NOMO-1 treated with dmso at 0.1 percent for 144 hours (cell line): ENCODE data around the gene ATP8B4.
"Not testable (repeated sequence)": the region's sequence is repeated elsewhere in the genome, so short reads cannot be mapped to it uniquely, and the experiment has no call there.

Source experiments
- DNase-seq: peaks from one replicate; lab custom pipeline; 2025; ENCODE audit not compliant: unreplicated experiment; lab: John Stamatoyannopoulos, UW

Gene ATP8B4

DNA sequence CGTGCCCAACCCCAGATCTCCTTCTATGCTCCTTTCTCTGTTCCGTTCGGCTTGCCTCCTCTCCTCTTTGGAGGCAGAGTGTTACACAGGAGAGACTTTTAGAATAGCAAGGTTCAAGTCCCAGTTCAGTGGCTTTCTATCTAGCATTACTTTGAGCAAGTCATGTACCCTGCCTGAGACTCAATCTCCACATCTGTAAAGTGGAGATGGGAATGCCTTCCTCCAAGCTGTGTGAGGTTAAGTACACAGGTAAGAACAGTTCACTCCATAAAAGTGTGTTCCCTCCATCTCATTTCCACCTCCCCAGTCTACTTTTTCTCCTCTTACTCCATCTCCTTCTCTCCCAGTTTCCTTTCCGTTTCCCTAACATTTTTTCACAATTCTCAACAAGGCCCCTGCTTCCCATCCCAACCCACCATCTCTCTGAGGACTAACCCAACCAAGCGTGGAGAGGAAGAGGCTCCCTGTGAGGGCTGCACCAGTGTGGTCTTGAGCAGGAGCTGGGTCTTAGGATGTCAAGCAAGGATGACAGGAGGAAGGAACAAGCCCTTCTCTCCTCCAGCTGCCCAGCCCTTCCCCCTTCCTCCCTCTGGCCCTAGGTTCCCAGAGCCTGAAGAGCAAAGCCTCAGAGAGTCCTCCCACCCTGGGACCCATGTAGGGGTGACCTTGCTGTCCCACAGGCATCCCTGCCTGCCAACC lies 6.4 kb downstream of the ATP8B4 start:
- no peak for DNase-seq

GRCh38 chr15:50110285-50110684 lies 8.7 kb downstream of the ATP8B4 start:
- DNase-seq = no peak

DNA sequence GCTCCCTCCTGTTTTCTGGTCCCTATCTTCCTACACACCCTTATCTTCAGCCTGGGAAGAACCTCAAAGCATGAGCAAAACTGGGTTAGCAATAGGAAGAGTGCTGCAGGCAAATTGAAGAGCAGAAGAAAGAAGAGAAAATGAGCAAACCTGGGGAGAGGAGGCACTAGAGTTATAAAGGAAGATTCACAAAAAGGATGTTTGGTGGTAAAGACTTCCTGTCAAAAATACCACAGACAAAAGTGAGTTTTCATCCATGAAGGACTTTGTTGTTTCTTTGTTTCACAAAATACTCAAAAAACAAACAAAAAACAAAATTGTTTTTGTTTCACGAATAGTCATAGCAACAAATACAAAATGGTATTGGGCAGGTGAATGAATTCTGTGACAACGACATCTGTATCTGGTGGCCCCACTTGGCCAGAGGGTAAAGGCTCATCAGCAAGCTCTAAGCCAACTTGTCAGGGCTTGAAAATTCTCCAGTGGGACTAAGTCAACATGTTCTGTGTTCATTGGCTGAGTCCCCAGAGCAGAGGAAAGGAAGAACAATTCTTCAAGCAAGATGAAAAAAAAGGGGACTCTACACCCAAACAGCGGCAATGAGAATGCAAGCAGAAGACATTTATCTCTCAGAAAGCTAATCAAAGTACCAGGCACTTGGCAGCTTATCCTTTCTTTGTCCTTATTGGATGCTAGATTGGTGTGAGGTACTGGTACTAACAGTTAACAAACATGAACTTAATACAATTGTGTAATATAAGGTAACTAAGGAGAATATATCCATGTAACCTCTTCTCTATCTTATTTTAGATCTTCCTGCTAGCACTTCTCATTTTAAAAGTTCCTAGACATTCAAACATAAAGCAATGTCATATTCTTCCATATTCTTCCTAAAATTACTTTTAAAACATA lies 9.7 kb downstream of the ATP8B4 start:
- DNase-seq = no peak

- no peak for DNase-seq
These were observed 10.6 kb downstream of the ATP8B4 start for GRCh38 chr15:50108461-50108860.

DNA sequence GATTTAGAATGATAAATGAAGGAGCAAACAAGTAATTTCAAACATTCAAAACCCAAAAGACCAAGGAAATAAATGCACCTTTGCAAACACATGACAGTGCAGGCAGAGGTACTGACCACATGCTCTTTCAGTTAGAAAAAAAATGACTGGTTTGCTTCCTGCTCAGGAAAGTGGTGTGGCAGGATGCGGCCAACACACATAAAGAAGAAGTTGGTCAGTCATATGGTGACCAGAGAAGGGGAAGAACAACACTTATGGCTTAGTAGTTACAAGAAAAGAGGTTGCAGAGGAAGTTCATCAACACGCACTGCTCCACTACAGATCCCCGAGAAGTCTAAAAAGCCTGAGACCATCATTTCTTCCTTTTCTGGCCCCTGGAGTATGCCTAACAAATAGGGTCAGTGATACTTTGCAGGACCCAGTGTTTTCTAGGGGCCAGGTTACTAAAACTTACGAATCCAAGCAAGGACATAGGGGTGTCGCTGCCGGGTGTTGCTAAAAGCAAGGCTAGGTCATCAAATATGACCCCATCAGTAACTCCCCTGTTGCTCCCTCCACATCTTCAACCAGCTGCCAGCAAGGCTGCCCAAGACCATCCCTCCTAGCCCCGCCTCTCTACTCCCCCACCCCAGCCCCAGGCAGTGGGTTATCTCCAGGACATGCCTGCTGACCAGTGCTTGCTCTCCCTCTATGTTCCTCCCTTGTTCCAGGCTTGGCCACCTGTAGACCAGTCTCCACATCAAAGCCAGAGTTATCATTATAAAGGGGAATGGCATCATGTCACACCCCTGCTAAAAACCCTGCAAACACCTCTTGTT lies 11.2 kb downstream of the ATP8B4 start:
- peak; percentile 93 for DNase-seq

- DNase-seq = no peak
These were observed 11.9 kb downstream of the ATP8B4 start for GRCh38 chr15:50107157-50107556.

- no peak for DNase-seq
These were observed 12.6 kb downstream of the ATP8B4 start for GRCh38 chr15:50106457-50106856.

DNA sequence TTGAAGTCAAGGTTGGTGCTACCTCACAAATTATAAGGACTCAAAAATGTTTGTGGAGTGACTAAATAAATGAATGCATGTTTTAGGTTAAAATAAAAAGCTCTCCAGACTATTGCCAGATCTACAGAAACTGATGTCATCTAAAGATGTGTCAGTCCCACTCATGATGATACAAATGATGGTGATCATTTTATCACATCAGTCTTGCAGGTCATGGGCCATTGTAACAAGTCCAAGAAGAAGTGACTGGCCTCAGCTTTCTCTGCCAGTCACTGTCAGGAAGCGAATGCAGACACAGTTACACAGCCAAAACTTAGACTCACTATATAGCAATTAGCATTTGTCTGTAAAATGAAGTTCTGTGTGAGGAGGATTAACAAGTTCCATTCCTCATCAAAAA lies 18.5 kb downstream of the ATP8B4 start:
- DNase-seq = no peak

GRCh38 chr15:50098545-50098944 lies 20.5 kb downstream of the ATP8B4 start:
- DNase-seq = no peak

- DNase-seq = no peak
These were observed 22.9 kb downstream of the ATP8B4 start for GRCh38 chr15:50095938-50096821.

DNA sequence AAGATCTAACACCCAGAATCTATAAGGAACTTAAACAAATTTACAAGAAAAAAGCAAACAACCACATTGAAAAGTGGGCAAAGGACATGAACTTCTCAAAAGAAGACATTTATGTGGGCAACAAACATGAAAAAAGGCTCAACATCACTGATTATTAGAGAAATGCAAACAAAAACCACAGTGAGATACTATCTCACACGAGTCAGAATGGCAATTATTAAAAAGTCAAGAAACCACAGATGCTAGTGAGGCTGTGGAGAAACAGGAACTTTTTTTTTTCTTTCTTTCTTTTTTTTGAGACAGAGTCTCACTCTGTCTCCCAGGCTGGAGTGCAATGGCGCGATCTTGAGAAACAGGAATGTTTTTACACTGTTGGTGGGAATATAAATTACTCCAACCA lies 29.6 kb downstream of the ATP8B4 start:
- DNase-seq = not testable (repeated sequence)

DNA sequence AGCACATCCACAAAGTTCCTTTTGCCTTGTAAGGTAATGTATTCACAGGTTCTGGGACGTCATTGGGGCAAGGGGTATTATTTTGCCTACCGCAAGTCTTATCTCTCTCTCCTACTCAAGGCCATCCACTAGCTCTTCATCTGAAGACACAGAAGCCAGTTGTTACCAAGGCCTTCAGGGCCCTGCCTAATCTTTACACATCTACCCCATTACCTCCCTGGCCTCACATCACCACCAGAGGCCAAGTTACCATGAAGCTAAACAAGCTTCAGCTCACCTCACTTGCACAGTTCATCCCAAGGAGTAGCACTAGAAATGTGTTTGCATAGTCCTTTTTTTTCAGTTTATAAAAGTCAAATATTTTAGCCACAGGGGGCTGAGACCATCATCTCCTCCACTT lies 34.1 kb downstream of the ATP8B4 start:
- DNase-seq = no peak

DNA sequence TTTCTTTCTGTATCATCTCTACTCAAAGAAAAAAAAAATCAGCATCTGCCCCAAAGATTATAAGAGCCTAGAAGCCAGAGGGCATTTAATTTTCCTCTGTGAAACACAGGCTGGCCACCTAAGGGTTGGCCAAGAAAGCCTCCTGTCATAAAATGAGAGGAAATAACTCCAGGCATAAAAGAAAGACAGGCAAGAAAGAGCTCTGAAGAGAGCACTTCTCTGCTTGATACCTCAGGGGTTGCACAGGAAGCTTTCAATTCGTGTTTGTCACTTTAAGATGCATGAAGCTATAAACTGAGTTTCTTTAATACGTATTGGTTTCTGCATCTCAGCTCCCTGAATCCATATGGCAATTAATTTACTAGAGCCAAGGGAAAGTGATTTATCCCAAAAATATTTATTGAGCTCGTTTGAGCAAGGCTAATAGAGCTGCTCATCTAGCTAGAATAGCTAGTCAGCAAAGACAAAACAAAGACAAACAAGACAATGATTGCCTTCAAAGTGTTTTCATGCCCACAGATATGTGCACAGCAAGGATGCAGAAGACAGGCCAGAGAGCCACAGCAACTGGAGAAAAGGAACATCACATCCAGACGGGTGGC lies 35.5 kb downstream of the ATP8B4 start:
- no peak for DNase-seq

DNA sequence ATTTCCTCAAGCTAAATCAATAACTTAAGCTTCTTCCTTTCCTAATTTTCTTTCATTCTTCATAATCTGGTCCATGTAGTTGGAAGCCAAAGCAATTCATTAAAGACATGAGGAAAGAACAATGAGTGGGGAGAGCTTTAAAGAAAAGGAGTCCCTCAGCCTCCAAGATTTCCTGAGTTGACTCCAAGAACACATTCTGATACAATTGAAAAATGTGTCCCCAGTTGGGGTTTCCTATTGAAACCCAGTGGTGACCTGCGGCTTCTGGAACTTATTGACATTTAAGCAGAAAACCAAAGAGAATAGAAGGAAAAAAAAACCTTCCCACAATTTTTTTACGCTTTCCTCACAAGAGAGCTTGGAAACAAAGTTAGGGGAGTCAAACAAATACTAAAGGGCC lies 37.0 kb downstream of the ATP8B4 start:
- no peak for DNase-seq

DNA sequence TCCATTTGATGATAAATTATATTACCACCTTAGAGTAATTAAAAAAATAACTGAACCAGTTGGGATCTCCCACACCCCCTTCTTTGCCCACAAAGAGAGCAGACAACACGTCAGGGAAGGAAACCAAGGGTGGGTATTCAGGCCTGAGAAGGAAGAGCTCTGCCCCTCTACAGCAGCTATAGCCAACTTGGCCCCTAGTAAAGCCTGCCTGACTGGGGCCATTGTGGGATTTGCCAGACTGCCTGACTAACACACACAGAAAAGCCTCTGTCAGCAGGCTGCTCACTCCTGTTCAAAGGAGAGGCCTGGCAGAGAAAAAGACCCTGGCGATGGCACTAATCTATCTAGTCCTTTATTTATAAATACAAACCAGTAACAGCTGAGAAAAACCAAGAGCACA lies 41.4 kb downstream of the ATP8B4 start:
- DNase-seq = peak; percentile 5

DNA sequence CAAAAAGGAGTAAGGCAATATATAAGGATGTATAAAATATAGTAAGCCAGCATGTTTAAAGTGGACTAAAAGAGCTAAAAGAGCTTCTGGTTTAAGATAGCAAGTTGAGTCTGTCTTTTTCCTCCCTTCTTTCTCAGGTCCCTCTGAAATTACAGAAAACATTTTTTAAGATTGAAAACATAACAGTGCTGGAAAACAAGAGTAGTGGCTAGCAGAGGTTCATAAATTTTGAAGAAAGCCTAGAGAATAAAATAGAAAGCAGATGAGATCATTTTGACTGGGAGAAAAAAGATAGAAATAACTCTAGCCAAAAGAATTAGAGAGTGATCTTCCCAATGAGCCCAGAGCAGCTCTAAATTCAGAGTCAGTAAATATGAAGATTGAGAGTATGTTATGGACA lies 41.9 kb downstream of the ATP8B4 start:
- no peak for DNase-seq

- DNase-seq = no peak
These were observed 43.7 kb downstream of the ATP8B4 start for GRCh38 chr15:50075319-50075718.

DNA sequence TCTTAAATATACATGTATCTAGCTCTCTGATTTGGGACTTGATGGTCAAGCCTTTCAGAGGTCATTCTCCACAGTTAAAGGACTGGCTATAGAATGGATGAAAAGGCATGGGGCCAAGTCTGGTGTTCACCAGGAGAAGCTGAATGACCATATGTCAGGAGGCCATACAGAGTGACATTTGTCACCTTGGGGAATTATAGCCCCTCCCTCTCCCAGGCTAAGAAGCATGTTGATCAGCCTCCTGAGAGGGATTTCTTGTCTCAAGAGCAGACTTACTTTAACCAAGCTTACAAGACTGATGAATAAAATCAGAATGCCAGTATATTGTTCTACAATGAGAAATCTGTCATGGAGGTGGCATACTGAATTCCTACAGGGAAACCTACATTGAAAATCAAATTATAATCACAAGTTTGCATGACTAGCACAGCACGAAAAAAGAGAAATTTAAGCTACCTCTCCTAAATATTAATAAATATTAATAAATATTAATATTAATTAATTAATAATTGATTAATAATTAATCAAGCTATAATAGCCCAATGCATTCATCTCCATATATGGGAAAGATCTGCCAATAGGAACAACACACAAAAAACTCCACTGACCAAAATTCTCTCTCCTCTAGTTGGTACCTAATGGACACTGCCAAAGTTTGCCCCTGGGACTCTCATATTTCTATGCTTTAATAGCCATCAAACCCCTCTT lies 47.3 kb downstream of the ATP8B4 start:
- no peak for DNase-seq

DNA sequence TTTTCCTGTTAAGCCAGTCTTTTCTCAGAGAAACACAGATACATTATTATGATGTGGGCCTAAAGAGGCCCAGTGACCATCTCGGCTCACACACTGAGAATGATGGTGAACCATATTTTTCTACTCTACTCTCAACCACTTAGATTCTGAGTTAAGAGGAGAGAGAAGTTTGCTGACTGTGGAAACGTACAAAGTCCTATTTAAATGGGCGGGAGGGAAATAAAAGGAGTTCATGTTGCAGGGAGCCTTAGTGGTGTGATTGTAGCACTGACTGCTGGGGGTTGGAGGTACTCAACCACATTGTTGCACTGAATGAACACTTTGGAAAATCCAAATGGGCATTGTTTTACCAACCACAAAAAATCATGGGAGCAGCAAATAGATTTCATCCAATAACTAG lies 51.0 kb downstream of the ATP8B4 start:
- DNase-seq = no peak

GRCh38 chr15:50067254-50067653 lies 51.8 kb downstream of the ATP8B4 start:
- DNase-seq = no peak
